ENCODE results near the gene CAAP1. TPM values are rescaled to one million over a fixed set of nuclear protein-coding genes. Genes with fewer than 3 reads are reported as not detected.
"Not testable (repeated sequence)": the region's sequence is repeated elsewhere in the genome, so short reads cannot be mapped to it uniquely, and the experiment has no call there.

The CAAP1 gene
- total RNA-seq, 1 donor from 2014 or later = 19.8 TPM

GRCh38 chr9:26833792-26834191, 58.8 kb downstream of the CAAP1 start:
- no peak for DNase-seq (ENCODE audit: low spot score)

- not testable (repeated sequence) for DNase-seq (ENCODE audit: low spot score)
These were observed 64.1 kb downstream of the CAAP1 start for GRCh38 chr9:26828391-26828955.

DNA sequence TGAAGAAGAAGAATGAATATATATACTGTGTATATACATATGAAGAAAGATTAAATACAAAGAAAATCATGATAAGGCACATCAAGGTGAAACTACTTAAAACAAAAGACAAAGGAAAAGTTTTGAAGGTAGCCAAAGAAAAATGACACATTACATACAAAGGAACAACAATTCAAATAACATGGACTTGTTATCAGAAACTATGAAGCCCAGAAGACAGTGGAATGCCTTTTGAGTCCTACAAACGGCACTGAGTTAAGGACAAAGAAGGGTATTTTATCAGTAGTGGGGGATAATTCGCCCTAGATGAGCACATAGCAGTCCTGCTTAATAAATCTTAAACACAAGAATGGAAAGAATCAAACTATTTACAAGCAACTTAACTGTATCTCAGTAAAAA, 77.8 kb downstream of the CAAP1 start:
- no peak for DNase-seq (ENCODE audit: low spot score)

DNA sequence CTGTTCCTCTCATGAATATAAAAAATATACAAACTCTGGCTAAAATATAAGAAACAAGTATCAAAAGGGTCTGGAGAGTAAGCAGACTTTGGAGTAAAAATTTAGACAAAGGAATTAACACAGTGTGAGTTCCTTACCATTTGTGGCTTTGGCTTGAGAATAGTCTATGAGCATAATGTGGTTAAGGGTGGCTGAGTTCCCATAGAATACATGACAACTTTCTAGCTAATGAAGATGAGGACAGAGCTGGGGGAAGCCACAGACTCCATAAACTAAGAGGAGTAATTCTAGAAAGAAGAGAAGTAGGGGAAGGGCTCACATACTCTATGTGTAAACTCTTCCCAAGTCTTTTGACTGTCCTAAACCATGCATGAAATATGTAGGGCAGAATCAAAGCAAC, 79.4 kb downstream of the CAAP1 start:
- no peak for DNase-seq (ENCODE audit: low spot score)

- DNase-seq (ENCODE audit: low spot score) = no peak
These were observed 80.4 kb downstream of the CAAP1 start for GRCh38 chr9:26812217-26812616.

GRCh38 chr9:26811106-26811505, 81.5 kb downstream of the CAAP1 start:
- no peak for DNase-seq (ENCODE audit: low spot score)

- no peak for DNase-seq (ENCODE audit: low spot score)
These were observed 82.8 kb downstream of the CAAP1 start for GRCh38 chr9:26809795-26810194.

DNA sequence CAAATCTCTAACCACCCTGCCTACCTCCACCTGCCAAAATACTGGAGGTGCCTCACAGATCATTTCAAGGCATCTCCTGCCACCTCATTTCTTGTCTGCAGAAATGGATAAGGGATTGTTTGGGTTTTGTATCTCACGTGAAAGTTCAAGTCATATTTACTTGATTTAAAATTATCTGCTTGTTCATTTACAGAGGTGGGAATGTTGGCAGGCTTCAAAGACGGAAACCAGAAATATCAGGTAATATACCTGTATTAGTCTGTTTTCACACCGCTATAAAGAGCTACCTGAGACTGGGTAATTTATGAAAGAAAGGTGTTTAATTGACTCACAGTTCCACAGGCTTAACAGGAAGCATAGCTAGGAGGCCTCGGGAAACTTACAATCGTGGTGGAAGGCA, 85.4 kb downstream of the CAAP1 start:
- no peak for DNase-seq (ENCODE audit: low spot score)

- no peak for DNase-seq (ENCODE audit: low spot score)
These were observed 89.7 kb downstream of the CAAP1 start for GRCh38 chr9:26802921-26803320.

- no peak for DNase-seq (ENCODE audit: low spot score)
These were observed 90.8 kb downstream of the CAAP1 start for GRCh38 chr9:26801772-26802171.

DNA sequence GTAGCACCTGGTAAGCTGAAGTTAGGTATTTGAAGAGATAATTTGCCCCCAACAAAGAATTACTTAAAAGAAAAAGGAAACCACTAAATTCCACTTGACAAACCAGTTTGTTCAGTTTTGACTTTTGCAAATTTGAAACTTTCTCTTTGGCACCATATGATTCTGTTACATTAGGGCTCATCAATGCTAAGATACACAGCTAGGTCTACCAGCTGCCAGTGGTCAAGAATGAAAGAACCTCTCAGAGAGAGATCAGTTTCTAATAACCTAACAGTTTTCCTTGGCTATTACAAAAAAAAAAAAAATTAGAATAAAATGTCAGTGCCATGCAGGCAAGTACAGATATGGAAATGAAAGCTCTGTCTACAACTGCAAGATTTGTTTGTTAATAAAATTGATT, 92.3 kb downstream of the CAAP1 start:
- no peak for DNase-seq (ENCODE audit: low spot score)

DNA sequence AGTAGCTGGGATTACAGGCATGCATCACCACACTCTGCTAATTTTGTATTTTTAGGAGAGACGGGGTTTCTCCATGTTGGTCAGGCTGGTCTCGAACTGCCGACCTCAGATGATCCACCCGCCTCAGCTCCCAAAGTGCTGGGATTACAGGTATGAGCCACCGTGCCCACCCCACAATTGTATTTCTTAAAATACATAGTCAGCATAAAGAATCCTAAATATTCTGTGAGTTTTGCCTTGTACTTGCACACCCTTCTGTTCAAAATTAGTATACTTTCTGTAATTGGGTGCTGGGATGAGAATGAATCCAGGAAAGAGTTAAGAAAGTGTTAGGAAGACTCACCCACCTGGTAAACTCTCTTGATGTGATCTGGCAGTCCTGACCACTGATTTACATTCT, 101.3 kb downstream of the CAAP1 start:
- DNase-seq (ENCODE audit: low spot score) = no peak

Other genes with a start within 250 kb of the CAAP1 start
- 23.6 TPM for gene PLAA, start 54.4 kb upstream of the CAAP1 start, total RNA-seq
- gene IFT74, start 63.6 kb upstream of the CAAP1 start, total RNA-seq = 19.9 TPM
- 16.7 TPM for gene LRRC19, start 112.9 kb upstream of the CAAP1 start, total RNA-seq
- 8.1 TPM for gene TEK, start 216.4 kb upstream of the CAAP1 start, total RNA-seq

Measured in mucosa of gallbladder (tissue), 1 donor.